Parathyroid adenoma (tissue), 2 donors: Measurements from ENCODE around the gene MSI2.

Experiments used
- H2AFZ ChIP-seq: fragments of 300-600 bp; sonication (generic); one replicate; pipeline ENCODE4 v1.7.0; 2017; ENCODE audit warnings: antibody characterized with exemption, mild to moderate bottlenecking
- H3K27ac ChIP-seq: fragments of 300-600 bp; sonication (generic); one replicate; pipeline ENCODE4 v1.7.0; 2017
- H3K27me3 ChIP-seq: fragments of 300-600 bp; sonication (generic); one replicate; pipeline ENCODE4 v1.7.0; 2017; ENCODE audit warnings: low read length; ENCODE audit not compliant: control insufficient read depth, insufficient read depth
- H3K36me3 ChIP-seq: fragments of 300-600 bp; sonication (generic); one replicate; pipeline ENCODE4 v1.7.0; 2017; ENCODE audit warnings: low read length; ENCODE audit not compliant: control insufficient read depth, insufficient read depth
- H3K4me1 ChIP-seq: fragments of 300-600 bp; sonication (generic); one replicate; pipeline ENCODE4 v1.7.0; 2017; ENCODE audit warnings: control low read depth
- H3K4me2 ChIP-seq: fragments of 300-600 bp; sonication (generic); one replicate; pipeline ENCODE4 v1.7.0; 2017; ENCODE audit warnings: low read length
- H3K4me3 ChIP-seq: fragments of 300-600 bp; sonication (generic); one replicate; pipeline ENCODE4 v1.7.0; 2017; ENCODE audit warnings: low read depth, low read length
- H3K79me2 ChIP-seq: fragments of 300-600 bp; sonication (generic); one replicate; pipeline ENCODE4 v1.7.0; 2017; ENCODE audit warnings: control low read depth
- H3K9ac ChIP-seq: fragments of 300-600 bp; sonication (generic); one replicate; pipeline ENCODE4 v1.7.0; 2017; ENCODE audit warnings: mild to moderate bottlenecking
- H3K9me3 ChIP-seq: fragments of 300-600 bp; sonication (generic); one replicate; pipeline ENCODE4 v1.7.0; 2017; ENCODE audit warnings: low read length; ENCODE audit not compliant: control insufficient read depth
- TF ChIP-seq, protein P1 (sequence below): fragments of 300-600 bp; sonication (generic); IDR thresholded peaks from one replicate; pipeline ENCODE4 v1.7.0; 2017; ENCODE audit warnings: antibody characterized with exemption, mild to moderate bottlenecking
- donor health status: primary hyperparathyroidism.

MSI2 gene

DNA sequence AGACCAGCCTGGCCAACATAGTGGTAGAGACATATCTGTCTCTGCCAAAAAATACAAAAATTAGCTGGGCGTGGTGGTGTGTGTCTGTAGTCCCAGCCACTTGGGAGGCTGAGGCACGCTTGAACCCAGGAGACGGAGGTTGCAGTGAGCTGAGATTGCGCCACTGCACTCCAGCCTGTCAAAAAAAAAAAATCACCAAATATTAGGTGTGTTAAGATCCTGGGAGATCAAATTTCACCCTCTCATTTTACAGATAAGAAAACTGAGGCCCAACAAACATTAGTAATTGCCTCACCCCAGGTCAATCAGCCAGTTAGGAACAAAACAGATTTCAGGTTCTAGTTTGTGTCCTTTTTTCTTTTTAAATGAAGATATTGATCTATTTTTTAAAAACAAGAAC, 116.7 kb downstream of the MSI2 start:
- H3K27me3 ChIP-seq: no peaks in the 10 kb centered on the region
- no peak overlapping the region for H3K9ac ChIP-seq
- H3K27ac ChIP-seq: no peak overlapping the region
- H3K36me3 ChIP-seq: no peaks in the 10 kb centered on the region
- no peak overlapping the region for H2AFZ ChIP-seq
- H3K4me1 ChIP-seq: peaks cover 31% of the 10 kb centered on the region
- peaks cover 72% of the 10 kb centered on the region for H3K79me2 ChIP-seq
- TF ChIP-seq, protein P1, sequence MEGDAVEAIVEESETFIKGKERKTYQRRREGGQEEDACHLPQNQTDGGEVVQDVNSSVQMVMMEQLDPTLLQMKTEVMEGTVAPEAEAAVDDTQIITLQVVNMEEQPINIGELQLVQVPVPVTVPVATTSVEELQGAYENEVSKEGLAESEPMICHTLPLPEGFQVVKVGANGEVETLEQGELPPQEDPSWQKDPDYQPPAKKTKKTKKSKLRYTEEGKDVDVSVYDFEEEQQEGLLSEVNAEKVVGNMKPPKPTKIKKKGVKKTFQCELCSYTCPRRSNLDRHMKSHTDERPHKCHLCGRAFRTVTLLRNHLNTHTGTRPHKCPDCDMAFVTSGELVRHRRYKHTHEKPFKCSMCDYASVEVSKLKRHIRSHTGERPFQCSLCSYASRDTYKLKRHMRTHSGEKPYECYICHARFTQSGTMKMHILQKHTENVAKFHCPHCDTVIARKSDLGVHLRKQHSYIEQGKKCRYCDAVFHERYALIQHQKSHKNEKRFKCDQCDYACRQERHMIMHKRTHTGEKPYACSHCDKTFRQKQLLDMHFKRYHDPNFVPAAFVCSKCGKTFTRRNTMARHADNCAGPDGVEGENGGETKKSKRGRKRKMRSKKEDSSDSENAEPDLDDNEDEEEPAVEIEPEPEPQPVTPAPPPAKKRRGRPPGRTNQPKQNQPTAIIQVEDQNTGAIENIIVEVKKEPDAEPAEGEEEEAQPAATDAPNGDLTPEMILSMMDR: no peak
- H3K9me3 ChIP-seq: no peaks in the 10 kb centered on the region
- H3K4me2 ChIP-seq: no peak overlapping the region
- no peak overlapping the region for H3K4me3 ChIP-seq

DNA sequence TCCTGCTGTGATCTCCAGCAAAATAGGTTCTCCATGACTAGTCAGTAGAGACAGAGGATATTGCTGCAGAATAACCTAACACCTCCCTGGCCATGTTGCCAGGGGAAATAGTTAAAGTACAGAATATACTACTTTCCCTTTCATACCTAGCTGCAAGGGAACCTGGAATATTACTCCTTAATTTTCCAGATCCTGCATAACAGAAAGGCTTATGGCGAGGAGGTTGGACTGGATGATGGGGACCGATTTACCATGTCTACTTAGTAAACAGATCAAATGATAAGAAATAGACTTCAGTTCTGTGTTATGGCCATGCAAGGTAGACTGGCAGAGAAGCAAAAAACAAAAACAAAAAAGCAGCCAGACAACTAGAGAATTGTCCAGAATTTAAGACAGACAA, 117.4 kb downstream of the MSI2 start:
- Histone ChIP-seq H3K27ac (no peak overlapping the region), H3K4me2 (no peak overlapping the region), H2AFZ (no peak overlapping the region), H3K36me3 (no peaks in the 10 kb centered on the region), H3K27me3 (no peaks in the 10 kb centered on the region), H3K9me3 (no peaks in the 10 kb centered on the region), H3K4me3 (no peak overlapping the region), H3K79me2 (peaks cover 71% of the 10 kb centered on the region), H3K9ac (no peak overlapping the region), H3K4me1 (peaks cover 29% of the 10 kb centered on the region)
- TF ChIP-seq, protein P1: no peak

DNA sequence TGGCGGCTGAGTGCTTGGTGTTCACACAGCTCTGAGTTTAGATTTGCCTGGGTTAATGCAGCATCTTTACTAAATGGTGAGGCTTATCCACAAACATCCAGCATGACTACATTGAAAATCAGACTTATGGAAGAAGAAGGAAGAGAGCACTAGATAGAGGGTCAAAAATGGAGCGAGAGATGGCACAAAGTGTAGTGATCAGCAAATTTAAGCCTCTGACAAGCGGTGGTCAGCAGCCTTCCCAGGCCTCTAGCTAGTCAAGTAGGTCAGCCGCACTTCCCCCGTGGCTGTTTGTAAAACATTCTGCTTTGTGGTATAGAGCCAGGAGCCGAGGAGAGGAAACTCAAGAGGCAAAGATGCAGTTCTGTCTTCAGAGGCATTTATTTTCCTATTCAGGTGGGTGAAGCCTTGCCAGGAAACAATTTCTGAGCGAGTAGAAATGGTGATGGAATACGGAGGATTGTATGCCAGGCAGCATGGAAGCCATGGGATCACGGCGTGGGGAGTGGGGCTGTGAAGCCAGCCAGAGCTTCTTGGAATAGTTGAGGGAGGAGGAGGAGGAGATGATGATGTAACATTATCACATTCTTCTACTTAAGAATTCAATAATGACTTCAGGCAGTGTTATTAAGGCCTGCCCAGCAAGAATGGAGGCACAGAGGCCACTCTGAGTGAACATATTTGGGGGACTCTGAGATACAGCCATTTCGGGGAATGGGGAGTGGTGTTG, 118.9 kb downstream of the MSI2 start:
- Histone ChIP-seq H3K4me2 (no peak overlapping the region), H3K27me3 (no peaks in the 10 kb centered on the region), H3K4me1 (peaks cover 15% of the 10 kb centered on the region), H3K27ac (no peak overlapping the region), H3K36me3 (no peaks in the 10 kb centered on the region), H3K4me3 (no peak overlapping the region), H3K9me3 (no peaks in the 10 kb centered on the region), H3K9ac (no peak overlapping the region), H2AFZ (no peak overlapping the region), H3K79me2 (peaks cover 70% of the 10 kb centered on the region)
- TF ChIP-seq, protein P1: no peak

DNA sequence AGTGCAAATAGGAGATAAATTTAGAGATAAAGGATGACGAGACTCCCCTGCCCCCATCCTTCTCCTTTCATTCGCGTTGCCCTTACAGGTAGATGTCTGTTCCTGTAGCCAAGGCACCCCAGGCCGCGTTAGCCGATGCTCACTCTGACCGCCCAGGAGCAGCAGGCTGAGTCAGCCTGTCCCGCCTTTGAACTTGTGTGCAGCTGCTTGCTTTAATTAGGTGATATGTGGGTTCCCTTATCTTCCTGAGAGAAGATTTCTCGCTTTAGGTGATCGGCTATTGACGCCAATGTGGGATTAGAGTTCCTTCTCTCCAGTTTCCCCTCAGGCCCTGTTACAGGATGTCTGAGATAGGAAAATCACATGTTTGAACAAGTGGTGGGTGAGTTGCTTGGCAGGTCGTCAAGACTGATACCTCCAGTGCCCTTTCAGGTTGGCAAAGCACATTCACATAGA, 119.5 kb downstream of the MSI2 start:
- Histone ChIP-seq H3K27ac (no peak overlapping the region), H3K4me1 (peaks cover 9% of the 10 kb centered on the region), H3K79me2 (peaks cover 72% of the 10 kb centered on the region), H3K9me3 (no peaks in the 10 kb centered on the region), H2AFZ (no peak overlapping the region), H3K4me2 (no peak overlapping the region), H3K27me3 (no peaks in the 10 kb centered on the region), H3K9ac (no peak overlapping the region), H3K4me3 (no peak overlapping the region), H3K36me3 (no peaks in the 10 kb centered on the region)
- TF ChIP-seq, protein P1: no peak

DNA sequence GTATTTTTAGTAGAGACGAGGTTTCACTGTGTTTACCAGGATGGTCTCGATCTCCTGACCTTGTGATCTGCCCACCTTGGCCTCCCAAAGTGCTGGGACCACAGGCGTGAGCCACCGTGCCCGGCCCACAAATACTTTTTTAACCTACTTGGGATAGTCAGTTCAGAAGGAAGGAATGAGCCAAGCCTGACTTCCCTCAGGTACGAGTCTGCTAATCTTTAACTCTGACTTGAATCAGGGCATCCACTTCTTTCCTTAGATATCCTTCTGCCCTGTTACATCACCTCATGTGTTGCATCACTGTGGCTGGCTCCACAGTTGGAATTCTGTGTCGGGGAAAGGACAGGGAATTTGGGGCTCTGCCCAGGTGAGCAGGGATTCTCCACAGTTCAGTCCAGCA, 120.8 kb downstream of the MSI2 start:
- Histone ChIP-seq H3K9me3 (no peaks in the 10 kb centered on the region), H3K9ac (no peak overlapping the region), H3K27ac (no peak overlapping the region)

More for the DNA sequence above, 120.8 kb downstream of the MSI2 start:
- H3K4me1 ChIP-seq: peaks cover 11% of the 10 kb centered on the region
- TF ChIP-seq, protein P1: no peak
- no peak overlapping the region for H3K4me3 ChIP-seq
- H3K36me3 ChIP-seq: no peaks in the 10 kb centered on the region
- no peak overlapping the region for H2AFZ ChIP-seq
- H3K27me3 ChIP-seq: no peaks in the 10 kb centered on the region
- peaks cover 84% of the 10 kb centered on the region for H3K79me2 ChIP-seq
- no peak overlapping the region for H3K4me2 ChIP-seq
